H1 (cell line): ENCODE data around the gene SLC4A8.

Experiments used
- GABPA ChIP-seq: IDR thresholded peaks from 2 replicates; pipeline ENCODE4 v1.6.1; 2011; ENCODE audit warnings: mild to moderate bottlenecking, low read length, moderate library complexity, borderline replicate concordance; ENCODE audit not compliant: insufficient read depth
- HDAC6 ChIP-seq: IDR thresholded peaks from one replicate; pipeline ENCODE4 v1.7.1; 2012; ENCODE audit warnings: low read depth, mild to moderate bottlenecking, inconsistent platforms, low read length, moderate library complexity
- JUND ChIP-seq: IDR thresholded peaks from 2 replicates; pipeline ENCODE4 v1.6.1; 2011; ENCODE audit warnings: mild to moderate bottlenecking, improper control_type of control experiment, low read length
- POLR2A ChIP-seq, 2 experiments: IDR thresholded peaks; 1 replicate in 1 of 2; 2 replicates in 1 of 2; pipeline ENCODE4 v1.6.1; 2011; ENCODE audit warnings: low read depth in 2 of 2, low read length in 2 of 2, mild to moderate bottlenecking in 2 of 2; ENCODE audit errors: control extremely low read depth in 1 of 2
- RFX5 ChIP-seq: IDR thresholded peaks from 2 replicates; pipeline ENCODE4 v1.6.1; 2011; ENCODE audit warnings: low read depth, low read length, improper control_type of control experiment, borderline replicate concordance
- RNF2 ChIP-seq: fragments of 200-900, 300-1000 bp; sonication (generic); IDR thresholded peaks from 2 replicates; pipeline ENCODE4 v1.7.1; 2016; ENCODE audit warnings: borderline replicate concordance, low read depth, mild to moderate bottlenecking, antibody characterized with exemption, low read length; ENCODE audit not compliant: poor library complexity, severe bottlenecking; ENCODE audit errors: missing control alignments
- TAF1 ChIP-seq: IDR thresholded peaks from 2 replicates; pipeline ENCODE4 v1.6.1; 2011; ENCODE audit warnings: mild to moderate bottlenecking, low read depth, low read length
- TF ChIP-seq, protein P1 (sequence below), 3 experiments: IDR thresholded peaks; 1 replicate in 2 of 3; 2 replicates in 1 of 3; pipeline versions ENCODE4 v1.5.1 to v1.6.1; 2011; ENCODE audit warnings: low read length in 3 of 3, mild to moderate bottlenecking in 3 of 3, inconsistent platforms in 2 of 3, low read depth in 1 of 3, moderate library complexity in 1 of 3; ENCODE audit not compliant: insufficient read depth in 1 of 3; ENCODE audit errors: control extremely low read depth in 1 of 3

GRCh38 chr12:51393676-51394545 lies 30.7 kb upstream of the SLC4A8 start:
- TF ChIP-seq, protein P1, sequence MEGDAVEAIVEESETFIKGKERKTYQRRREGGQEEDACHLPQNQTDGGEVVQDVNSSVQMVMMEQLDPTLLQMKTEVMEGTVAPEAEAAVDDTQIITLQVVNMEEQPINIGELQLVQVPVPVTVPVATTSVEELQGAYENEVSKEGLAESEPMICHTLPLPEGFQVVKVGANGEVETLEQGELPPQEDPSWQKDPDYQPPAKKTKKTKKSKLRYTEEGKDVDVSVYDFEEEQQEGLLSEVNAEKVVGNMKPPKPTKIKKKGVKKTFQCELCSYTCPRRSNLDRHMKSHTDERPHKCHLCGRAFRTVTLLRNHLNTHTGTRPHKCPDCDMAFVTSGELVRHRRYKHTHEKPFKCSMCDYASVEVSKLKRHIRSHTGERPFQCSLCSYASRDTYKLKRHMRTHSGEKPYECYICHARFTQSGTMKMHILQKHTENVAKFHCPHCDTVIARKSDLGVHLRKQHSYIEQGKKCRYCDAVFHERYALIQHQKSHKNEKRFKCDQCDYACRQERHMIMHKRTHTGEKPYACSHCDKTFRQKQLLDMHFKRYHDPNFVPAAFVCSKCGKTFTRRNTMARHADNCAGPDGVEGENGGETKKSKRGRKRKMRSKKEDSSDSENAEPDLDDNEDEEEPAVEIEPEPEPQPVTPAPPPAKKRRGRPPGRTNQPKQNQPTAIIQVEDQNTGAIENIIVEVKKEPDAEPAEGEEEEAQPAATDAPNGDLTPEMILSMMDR (IDR thresholded peaks at IDR 0.05; ENCODE audit: control extremely low read depth in 1 of 3, insufficient read depth in 1 of 3, low read depth in 1 of 3, low read length in 3 of 3) = no peak
- TF ChIP-seq JUND (no peak), POLR2A (IDR thresholded peaks at IDR 0.05; ENCODE audit: control extremely low read depth in 1 of 2, low read depth in 2 of 2, low read length in 2 of 2) (no peak), TAF1 (no peak), GABPA (no peak), RFX5 (no peak), HDAC6 (no peak), RNF2 (no peak)
